Adipose tissue (tissue), 3 donors: Measurements from ENCODE around the gene SLC35B1. TPM values are rescaled to one million over a fixed set of nuclear protein-coding genes. Genes with fewer than 3 reads are reported as not detected.

Experiments used
- H3K27ac ChIP-seq: one replicate; pipeline ENCODE4 v1.5.1; 2013; ENCODE audit warnings: low read depth, low read length
- WGBS, 3 donors: extraction: QIAGEN DNeasy Blood & Tissue Kit; methylation state at CpG; one replicate each; pipeline ENCODE4 v1.1.7; 2013; 5-methylcytosine and 5-hydroxymethylcytosine counted together
- polyA plus RNA-seq, 3 donors: library from polyadenylated mRNA; stranded (reverse); fragments of 200-250 nt; gene quantifications; one replicate each; pipeline ENCODE4 v1.2.3, GENCODE V29; 2013
- donor health status: healthy with polysubstance abuse.
- donor health status: Bipolar disorder and iron deficiency.
- donor health status: healthy.

SLC35B1 gene
- polyA plus RNA-seq = 10 to 100 TPM; 20.2 to 38.5 (median 21.7) TPM

DNA sequence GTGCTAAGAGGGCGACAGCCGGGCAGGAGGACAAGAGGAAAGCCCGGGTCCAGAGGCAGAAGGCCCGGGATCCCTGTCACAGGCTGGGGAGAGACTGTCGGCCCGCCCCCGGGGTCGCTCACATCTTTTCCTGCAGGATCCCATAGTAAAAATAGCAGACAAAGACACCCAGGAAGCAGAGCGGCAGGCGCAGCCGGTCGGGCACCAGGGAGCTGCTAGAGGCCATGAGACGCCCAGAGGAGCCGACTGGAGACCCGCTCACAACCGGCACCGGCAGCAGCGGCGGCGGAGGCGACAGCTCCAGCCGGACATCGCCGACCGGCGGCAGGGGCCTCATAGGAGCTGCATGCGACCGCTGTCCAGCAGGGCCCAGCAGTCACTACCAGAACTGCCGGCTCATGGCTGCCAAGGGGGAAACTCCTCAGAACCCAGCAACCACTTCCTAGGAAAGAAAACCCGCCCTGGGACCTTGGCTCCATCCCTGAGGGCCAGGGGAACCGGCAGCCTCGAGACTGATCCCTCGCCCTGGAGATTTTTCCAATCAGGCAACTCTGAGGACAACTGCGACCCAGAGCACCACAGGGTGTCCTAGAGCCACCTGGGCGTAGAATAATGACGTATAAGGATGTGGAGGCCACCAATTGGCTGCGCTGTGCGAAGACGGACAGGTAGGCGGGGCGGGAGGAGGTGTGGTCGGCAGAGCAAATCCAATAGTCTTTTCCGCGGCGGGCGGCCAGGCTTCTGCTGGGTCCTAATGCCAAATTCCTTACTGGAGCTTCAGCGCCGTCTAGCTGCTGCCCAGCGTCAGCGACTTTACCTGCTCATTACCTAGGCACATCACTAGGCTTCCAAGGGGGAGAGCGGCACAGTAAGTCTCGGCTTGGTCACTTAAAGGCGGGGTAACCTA, at the start of gene SLC35B1:
Gene SLC35B1, minus strand, starts transcription at position 357 of the 907 bp plus-strand sequence. Its CDS starts 131 bp downstream, at position 226.
- H3K27ac ChIP-seq = peak within 1 kb of the TSS; percentile 23
- WGBS, 3 donors = 1 to 2% (median 1%) methylated on average over 53 of the region's 53 CpGs

- no peak overlapping the region for H3K27ac ChIP-seq
- 64 to 80% (median 70%) methylated on average over 6 of the region's 6 CpGs for WGBS, 3 donors
These were observed 49.5 kb upstream of the SLC35B1 start for GRCh38 chr17:49757151-49757777.

DNA sequence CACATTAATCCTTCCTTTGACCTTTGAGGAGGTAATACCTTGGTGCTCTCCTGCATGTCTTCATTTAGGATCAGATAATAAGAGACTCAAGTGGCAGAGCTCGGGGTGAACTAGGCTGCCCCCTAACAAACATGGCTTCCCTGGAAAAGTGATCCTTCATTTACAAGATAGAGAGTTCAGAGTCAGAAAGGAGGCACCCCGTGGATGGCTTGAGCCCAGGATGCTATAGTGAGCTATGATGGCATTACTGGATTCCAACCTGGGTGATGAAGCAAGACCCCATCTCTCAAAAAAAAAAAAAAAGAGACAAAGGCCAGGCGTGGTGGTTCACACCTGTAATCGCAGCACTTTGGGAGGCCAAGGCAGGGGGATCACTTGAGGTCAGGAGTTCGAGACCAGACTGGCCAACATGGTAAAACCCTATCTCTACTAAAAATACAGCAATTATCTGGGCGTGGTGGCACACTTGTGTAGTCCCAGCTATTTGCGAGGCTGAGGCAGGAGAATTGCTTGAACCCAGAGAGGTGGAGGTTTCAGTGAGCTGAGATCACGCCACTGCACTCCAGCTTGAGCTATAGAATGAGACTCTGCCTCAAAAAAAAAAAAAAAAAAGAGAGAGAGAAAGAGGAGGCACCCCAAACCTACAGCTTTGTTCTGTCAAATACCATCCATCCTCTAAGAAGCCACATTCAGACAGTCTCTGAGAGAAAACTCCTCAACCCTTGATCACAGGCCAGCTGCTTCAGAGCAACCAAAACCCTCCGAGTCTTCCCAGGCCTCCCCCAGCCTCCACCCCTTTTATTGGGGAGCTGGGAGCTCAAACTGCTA, 48.8 kb upstream of the SLC35B1 start:
- 85 to 88% (median 88%) methylated on average over 9 of the region's 9 CpGs for WGBS, 3 donors
- no peak overlapping the region for H3K27ac ChIP-seq

DNA sequence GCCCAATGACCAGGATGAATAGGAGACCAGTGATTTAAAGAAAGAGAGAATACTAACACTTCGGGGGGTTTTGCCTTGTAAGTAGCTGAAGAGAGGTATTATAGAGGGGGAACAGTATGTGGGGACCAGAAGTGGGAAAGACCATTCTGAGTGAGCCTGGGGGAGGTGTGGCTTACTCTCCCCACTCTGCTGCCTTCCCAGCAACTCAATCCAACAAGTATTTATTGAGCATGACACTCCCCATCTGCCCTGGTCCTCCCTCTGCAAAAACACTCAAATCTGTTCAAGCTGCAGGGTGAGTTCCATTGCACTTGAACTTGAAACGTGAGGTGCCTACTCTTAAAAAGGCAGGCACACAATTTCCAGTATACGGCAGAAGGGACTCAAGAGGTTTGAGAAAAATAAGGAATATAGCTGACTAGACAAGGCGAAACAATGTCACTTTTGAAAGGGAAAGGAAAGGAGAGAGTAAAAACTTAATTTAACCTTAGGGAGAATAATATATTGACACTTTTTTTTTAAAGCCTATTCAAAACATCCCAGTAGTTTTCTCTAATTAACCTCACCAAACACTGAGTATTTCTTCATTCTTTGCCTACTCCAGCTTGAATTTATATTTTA, 48.0 kb upstream of the SLC35B1 start:
- 83 to 86% (median 84%) methylated on average over 4 of the region's 4 CpGs for WGBS, 3 donors
- no peak overlapping the region for H3K27ac ChIP-seq

DNA sequence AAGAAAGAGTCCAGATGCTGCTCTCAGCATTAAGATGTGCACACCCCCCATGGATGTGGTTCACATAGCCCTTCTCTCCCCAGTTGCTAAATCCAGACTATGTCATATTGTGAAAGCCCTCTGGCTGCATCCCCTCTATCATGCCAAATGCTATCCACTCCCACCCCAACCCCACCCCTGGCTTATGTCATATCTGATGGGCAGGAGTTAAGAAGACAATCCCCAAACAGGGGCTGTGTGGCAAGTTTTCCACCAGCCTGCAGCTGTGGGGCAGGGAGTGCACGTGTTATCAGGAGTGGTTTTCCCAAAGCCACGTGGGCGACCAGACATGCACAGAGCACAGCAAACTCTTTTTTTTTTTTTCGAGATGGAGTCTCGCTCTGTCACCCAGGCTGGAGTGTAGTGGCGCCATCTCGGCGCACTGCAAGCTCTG, 46.2 kb upstream of the SLC35B1 start:
- WGBS, 3 donors = 25 to 59% (median 57%) methylated on average over 8 of the region's 8 CpGs
- H3K27ac ChIP-seq = no peak overlapping the region

DNA sequence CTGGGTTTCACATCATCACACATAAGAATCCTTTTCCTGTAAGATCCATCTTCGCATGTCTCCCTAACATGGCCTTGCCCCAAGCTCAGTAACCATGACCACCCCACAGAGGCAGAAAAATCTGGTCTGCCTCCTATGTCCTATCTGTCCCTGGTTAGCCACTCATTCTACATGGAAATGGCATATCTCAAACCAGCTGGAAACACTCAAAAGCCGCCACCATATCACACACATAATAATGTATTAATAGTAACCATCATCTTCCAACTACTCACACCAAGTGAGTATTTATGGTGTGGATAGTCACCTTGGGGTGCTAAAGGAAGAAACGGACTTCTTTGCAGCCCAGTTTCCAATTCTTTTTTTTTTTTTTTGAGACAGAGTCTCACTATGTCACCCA, 44.7 kb upstream of the SLC35B1 start:
- WGBS, 3 donors = 84 to 90% (median 88%) methylated on average over 3 of the region's 3 CpGs
- H3K27ac ChIP-seq = no peak overlapping the region

GRCh38 chr17:49749730-49750129, 42.0 kb upstream of the SLC35B1 start:
- 88 to 97% (median 93%) methylated on average over 3 of the region's 3 CpGs for WGBS, 3 donors
- H3K27ac ChIP-seq = no peak overlapping the region

DNA sequence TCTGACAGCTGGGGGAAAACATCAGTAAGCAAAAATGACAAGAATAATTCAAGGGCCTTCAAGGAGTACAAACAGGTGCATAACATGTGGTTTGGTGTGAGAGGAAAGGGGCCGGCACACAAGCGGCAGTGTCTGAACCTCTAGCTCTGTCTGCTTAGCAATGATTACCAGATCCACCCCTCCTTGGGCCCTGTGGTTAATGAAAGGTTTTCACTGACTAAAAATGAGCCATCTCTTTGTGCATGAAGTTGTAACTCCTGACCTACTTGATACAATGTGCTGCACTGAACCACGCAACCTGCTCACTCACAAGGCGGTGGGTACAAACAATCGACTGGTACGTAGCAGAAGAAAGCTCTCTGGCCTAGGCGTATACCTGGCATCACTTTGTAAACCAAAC, 41.0 kb upstream of the SLC35B1 start:
- no peak overlapping the region for H3K27ac ChIP-seq
- WGBS, 3 donors = 68 to 82% (median 79%) methylated on average over 7 of the region's 7 CpGs

DNA sequence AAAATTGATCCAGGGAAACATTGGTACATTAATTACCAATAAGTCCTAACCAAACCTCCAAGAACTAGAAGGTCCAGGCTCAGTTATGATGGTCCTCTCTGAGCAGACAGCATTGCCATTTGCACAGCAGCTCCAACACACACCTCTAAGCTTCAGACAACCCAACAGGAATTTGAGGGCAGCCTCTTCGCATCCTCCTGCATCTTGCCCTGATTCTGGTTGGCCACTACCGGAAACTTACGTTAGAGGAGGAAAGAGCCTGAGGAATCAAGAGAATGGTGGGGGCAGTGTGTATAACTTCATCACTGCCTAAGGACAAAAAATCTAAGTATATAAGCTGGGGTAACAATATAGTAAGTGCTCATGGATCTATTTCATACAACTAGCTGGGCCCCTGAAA, 40.5 kb upstream of the SLC35B1 start:
- 60 to 85% (median 71%) methylated on average over 3 of the region's 3 CpGs for WGBS, 3 donors
- H3K27ac ChIP-seq = no peak overlapping the region

- 52 to 85% (median 65%) methylated on average over 1 of the region's 1 CpG for WGBS, 3 donors
- H3K27ac ChIP-seq = no peak overlapping the region
These were observed 39.9 kb upstream of the SLC35B1 start for GRCh38 chr17:49747632-49748031.

GRCh38 chr17:49746791-49747490, 39.2 kb upstream of the SLC35B1 start:
- H3K27ac ChIP-seq = no peak overlapping the region
- 64 to 83% (median 68%) methylated on average over 5 of the region's 5 CpGs for WGBS, 3 donors

DNA sequence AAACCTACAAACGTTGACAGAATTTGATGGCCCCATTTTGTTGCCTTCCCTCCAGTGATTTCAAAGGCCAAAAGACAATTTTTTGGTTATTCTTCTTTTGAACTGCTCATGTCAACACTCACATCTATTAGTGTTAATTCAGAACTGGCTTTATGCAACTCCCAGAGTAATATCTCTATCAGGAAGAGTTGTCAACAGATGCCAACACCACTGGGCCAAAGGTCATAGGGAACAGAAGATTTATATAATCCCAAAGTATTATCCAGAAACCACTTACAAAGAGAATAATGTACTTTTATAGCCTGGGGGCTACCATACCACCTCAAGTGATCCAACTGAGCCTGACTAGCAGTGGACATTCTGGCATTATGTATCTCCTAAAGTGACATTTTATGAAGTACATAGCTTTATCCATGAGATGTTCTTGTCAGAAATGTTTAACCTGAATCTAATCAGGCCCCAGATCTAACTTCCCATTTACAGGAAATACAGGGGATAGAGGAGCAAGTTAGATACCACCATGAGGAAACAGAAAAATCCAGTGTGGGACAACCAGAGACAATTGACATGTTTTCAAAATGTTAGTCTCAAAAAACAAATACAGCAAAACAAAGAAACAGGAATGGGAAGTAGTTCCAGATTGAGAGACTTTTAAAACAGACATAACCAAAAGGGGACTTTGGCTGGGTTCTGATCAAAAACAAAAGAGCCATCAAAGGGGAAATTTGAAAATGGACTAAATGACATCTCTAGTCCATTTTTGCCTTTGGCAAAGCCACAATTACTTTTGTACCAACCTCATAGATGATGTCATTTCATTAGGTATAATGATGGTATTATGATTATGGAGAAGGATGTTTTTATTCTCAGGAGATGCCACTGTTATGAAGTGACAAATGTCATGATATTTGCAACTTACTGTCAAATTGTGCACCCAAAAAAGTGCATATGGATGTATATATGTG, 37.7 kb upstream of the SLC35B1 start:
- 66 to 81% (median 68%) methylated on average over 1 of the region's 1 CpG for WGBS, 3 donors
- no peak overlapping the region for H3K27ac ChIP-seq

DNA sequence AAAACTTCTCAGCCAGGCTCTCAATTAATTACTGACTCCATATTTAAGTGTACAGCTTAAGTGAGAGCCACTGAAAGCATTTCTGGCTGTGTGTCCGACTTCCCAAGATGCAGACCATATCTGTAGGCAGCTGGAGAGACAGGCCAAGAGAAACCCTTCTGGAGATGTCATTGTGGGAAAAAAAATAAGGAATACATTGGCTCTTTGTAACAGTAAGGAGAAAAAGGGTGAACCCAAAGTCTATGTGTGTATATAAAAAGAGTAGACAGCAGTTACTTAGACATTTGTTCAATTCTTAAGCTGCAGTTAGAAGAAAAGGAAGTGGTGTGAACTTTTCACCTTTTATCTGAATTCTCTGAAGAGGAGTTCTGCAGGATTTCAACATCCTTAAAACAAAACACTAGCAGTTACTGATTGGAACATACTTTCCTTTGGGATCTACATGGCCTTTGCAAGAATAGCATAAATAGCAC, 34.4 kb upstream of the SLC35B1 start:
- WGBS, 3 donors = 15 to 70% (median 29%) methylated on average over 1 of the region's 1 CpG

GRCh38 chr17:49741692-49742076, 33.9 kb upstream of the SLC35B1 start:
- peak overlapping the region; percentile 17 for H3K27ac ChIP-seq
- WGBS, 3 donors = 33 to 70% (median 37%) methylated on average over 3 of the region's 3 CpGs

More for the DNA sequence above, 34.4 kb upstream of the SLC35B1 start:
- no peak overlapping the region for H3K27ac ChIP-seq

- 42 to 68% (median 48%) methylated on average over 5 of the region's 5 CpGs for WGBS, 3 donors
- H3K27ac ChIP-seq = peak overlapping the region; percentile 17
These were observed 33.4 kb upstream of the SLC35B1 start for GRCh38 chr17:49741009-49741691.

DNA sequence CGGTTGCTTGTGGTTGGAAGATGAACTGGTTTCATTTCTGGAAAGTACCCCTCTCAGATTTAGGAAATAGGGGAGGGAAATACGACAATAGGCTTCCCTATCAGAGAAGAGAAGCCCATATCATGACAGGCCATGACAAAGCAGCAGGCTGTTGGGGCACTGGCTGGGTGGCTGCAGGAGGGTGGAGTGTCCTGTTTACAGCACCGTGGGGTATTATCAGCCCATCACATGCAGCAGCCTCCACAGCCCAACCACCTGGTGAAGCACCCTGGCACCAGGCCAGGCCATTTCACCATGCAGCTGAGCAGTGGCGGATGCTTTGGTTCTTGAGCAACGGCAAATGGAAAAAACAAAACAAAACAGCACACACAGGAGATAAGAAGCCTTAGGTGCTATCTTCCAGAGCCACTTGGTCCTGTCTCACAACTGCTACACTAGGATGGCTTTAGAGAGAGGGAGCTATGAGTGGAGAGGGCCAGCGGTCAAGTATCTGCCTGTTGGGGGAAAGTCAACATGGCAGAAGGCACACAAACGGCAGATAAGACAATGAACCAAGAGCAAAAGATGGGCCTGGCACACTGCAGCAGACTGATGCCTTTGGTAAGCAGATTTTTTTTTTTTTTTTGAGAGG, 32.0 kb upstream of the SLC35B1 start:
- H3K27ac ChIP-seq = peak overlapping the region; percentile 29
- 31 to 45% (median 43%) methylated on average over 7 of the region's 7 CpGs for WGBS, 3 donors
